Measurements from ENCODE around the gene TCP11. TPM values are rescaled to one million over a fixed set of nuclear protein-coding genes. Genes with fewer than 3 reads are reported as not detected.

The TCP11 gene
- total RNA-seq, 4 donors from 2014 or later = 1.8 TPM; not detected in 3

- TF ChIP-seq, protein P1, sequence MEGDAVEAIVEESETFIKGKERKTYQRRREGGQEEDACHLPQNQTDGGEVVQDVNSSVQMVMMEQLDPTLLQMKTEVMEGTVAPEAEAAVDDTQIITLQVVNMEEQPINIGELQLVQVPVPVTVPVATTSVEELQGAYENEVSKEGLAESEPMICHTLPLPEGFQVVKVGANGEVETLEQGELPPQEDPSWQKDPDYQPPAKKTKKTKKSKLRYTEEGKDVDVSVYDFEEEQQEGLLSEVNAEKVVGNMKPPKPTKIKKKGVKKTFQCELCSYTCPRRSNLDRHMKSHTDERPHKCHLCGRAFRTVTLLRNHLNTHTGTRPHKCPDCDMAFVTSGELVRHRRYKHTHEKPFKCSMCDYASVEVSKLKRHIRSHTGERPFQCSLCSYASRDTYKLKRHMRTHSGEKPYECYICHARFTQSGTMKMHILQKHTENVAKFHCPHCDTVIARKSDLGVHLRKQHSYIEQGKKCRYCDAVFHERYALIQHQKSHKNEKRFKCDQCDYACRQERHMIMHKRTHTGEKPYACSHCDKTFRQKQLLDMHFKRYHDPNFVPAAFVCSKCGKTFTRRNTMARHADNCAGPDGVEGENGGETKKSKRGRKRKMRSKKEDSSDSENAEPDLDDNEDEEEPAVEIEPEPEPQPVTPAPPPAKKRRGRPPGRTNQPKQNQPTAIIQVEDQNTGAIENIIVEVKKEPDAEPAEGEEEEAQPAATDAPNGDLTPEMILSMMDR (IDR thresholded peaks at IDR 0.05) = no peak
- no peak for TF ChIP-seq POLR2A (IDR thresholded peaks at IDR 0.05)
- Histone ChIP-seq H3K4me3 (no peak overlapping the region), H3K27ac (no peak overlapping the region), H3K9me3 (no peaks in the 10 kb centered on the region), H3K27me3 (no peaks in the 10 kb centered on the region), H3K36me3 (no peaks in the 10 kb centered on the region), H3K4me1 (no peaks in the 10 kb centered on the region)
- intact Hi-C loops (cut with DNase I; ENCODE audit: low total_unique reads) = no loop called here
- DNase-seq = no peak
Observed at GRCh38 chr6:35076997-35077712, 64.0 kb downstream of the TCP11 start.

- Histone ChIP-seq H3K27ac (no peak overlapping the region), H3K4me3 (no peak overlapping the region), H3K9me3 (no peaks in the 10 kb centered on the region), H3K4me1 (no peaks in the 10 kb centered on the region), H3K36me3 (no peaks in the 10 kb centered on the region), H3K27me3 (no peaks in the 10 kb centered on the region)
- TF ChIP-seq, protein P1 (IDR thresholded peaks at IDR 0.05) = no peak
- TF ChIP-seq POLR2A (IDR thresholded peaks at IDR 0.05) = no peak
- no peak for DNase-seq
- intact Hi-C loops (cut with DNase I; ENCODE audit: low total_unique reads) = no loop called here
Observed at GRCh38 chr6:35073766-35074471, 67.2 kb downstream of the TCP11 start.

- H3K36me3 ChIP-seq = no peaks in the 10 kb centered on the region
- no peak for DNase-seq
- no peak overlapping the region for H3K27ac ChIP-seq
- no peaks in the 10 kb centered on the region for H3K9me3 ChIP-seq
- H3K27me3 ChIP-seq = no peaks in the 10 kb centered on the region
- H3K4me1 ChIP-seq = no peaks in the 10 kb centered on the region
- no peak overlapping the region for H3K4me3 ChIP-seq
- TF ChIP-seq POLR2A (IDR thresholded peaks at IDR 0.05) = no peak
- TF ChIP-seq, protein P1 (IDR thresholded peaks at IDR 0.05) = no peak
- intact Hi-C loops (cut with DNase I; ENCODE audit: low total_unique reads) = no loop called here
Observed at GRCh38 chr6:35073211-35073610, 67.9 kb downstream of the TCP11 start.

GRCh38 chr6:35072698-35073055 is 68.5 kb downstream of the TCP11 start:
- H3K27ac ChIP-seq = no peak overlapping the region
- intact Hi-C loops (cut with DNase I; ENCODE audit: low total_unique reads) = no loop called here
- no peaks in the 10 kb centered on the region for H3K36me3 ChIP-seq
- TF ChIP-seq POLR2A (IDR thresholded peaks at IDR 0.05) = no peak
- TF ChIP-seq, protein P1 (IDR thresholded peaks at IDR 0.05) = no peak
- H3K27me3 ChIP-seq = no peaks in the 10 kb centered on the region
- H3K4me3 ChIP-seq = no peak overlapping the region
- no peaks in the 10 kb centered on the region for H3K9me3 ChIP-seq
- no peaks in the 10 kb centered on the region for H3K4me1 ChIP-seq
- DNase-seq = no peak

DNA sequence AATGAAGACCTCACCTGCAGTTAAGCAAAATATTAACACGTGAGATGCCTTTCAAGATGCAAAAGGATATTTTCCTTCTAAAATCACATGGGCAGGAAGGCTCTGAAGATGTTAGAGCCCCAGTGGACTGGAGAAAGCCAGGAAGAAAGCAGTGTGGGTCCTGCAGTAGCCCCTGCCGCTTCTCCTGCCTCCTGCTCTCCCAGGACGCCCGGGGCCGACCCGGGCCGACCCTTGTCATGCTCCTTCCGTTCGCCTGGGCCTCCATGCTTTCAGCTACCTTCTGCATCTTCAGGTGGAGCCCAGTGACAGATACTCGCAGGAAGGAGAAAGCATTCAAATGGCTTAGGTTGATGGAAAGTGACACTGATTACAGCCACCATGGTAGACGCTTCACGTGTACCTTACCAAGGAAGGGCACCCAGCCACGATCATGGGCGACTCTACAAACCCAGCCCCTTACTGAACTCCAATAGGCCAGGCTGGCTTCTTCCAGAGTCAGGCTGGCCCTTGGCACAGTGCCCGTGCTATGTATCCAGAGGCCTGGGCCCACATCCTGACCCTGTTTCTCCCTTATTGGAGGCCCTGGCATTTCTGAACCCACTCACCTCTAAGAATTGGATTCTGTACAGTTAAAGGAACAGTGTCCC is 69.0 kb downstream of the TCP11 start:
- Histone ChIP-seq H3K27me3 (no peaks in the 10 kb centered on the region), H3K4me1 (no peaks in the 10 kb centered on the region), H3K9me3 (no peaks in the 10 kb centered on the region), H3K4me3 (no peak overlapping the region), H3K36me3 (no peaks in the 10 kb centered on the region), H3K27ac (no peak overlapping the region)
- TF ChIP-seq POLR2A (IDR thresholded peaks at IDR 0.05) = no peak
- TF ChIP-seq, protein P1 (IDR thresholded peaks at IDR 0.05) = no peak
- no peak for DNase-seq
- intact Hi-C loops (cut with DNase I; ENCODE audit: low total_unique reads) = no loop called here
